ENCODE data around the gene PMAIP1. TPM values are rescaled to one million over a fixed set of nuclear protein-coding genes. Genes with fewer than 3 reads are reported as not detected.
A peak's percentile ranks its signal among the peaks of the same experiment; 100 is the strongest.

The PMAIP1 gene
- total and polyA plus RNA-seq, 12 donors = 0.18 to 1.8 (median 0.35) TPM; not detected in 3

DNA sequence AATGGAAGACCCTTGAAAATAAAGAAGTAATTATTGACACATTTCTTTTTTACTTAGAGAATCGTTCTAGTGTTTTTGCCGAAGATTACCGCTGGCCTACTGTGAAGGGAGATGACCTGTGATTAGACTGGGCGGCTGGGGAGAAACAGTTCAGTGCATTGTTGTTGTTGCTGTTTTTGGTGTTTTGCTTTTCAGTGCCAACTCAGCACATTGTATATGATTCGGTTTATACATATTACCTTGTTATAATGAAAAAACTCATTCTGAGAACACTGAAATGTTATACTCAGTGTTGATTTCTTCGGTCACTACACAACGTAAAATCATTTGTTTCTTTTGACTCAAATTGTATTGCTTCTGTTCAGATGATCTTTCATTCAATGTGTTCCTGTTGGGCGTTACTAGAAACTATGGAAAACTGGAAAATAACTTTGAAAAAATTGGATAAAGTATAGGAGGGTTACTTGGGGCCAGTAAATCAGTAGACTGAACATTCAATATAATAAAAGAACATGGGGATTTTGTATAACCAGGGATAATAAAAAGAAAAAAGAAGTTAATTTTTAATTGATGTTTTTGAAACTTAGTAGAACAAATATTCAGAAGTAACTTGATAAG, 3.3 kb downstream of the PMAIP1 start:
- 86 to 95% methylated on average over 8 of the region's 8 CpGs for WGBS, 2 donors
- H3K36me3 ChIP-seq = no peaks in the 10 kb centered on the region
- no peak for ATAC-seq
- H3K27me3 ChIP-seq = peaks cover 0 to 98% (median 46%) of the 10 kb centered on the region in 7 donors
- TF ChIP-seq, protein P1, sequence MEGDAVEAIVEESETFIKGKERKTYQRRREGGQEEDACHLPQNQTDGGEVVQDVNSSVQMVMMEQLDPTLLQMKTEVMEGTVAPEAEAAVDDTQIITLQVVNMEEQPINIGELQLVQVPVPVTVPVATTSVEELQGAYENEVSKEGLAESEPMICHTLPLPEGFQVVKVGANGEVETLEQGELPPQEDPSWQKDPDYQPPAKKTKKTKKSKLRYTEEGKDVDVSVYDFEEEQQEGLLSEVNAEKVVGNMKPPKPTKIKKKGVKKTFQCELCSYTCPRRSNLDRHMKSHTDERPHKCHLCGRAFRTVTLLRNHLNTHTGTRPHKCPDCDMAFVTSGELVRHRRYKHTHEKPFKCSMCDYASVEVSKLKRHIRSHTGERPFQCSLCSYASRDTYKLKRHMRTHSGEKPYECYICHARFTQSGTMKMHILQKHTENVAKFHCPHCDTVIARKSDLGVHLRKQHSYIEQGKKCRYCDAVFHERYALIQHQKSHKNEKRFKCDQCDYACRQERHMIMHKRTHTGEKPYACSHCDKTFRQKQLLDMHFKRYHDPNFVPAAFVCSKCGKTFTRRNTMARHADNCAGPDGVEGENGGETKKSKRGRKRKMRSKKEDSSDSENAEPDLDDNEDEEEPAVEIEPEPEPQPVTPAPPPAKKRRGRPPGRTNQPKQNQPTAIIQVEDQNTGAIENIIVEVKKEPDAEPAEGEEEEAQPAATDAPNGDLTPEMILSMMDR (IDR thresholded peaks at IDR 0.05) = no peak
- H3K27ac ChIP-seq = no peak overlapping the region
- intact Hi-C loops (cut with DNase I) = no loop called here
- no peak overlapping the region for H3K4me3 ChIP-seq
- DNase-seq = no peak
- H3K4me1 ChIP-seq = peaks cover 3 to 60% (median 18%) of the 10 kb centered on the region in 9 donors
- H3K9me3 ChIP-seq = no peaks in the 10 kb centered on the region

DNA sequence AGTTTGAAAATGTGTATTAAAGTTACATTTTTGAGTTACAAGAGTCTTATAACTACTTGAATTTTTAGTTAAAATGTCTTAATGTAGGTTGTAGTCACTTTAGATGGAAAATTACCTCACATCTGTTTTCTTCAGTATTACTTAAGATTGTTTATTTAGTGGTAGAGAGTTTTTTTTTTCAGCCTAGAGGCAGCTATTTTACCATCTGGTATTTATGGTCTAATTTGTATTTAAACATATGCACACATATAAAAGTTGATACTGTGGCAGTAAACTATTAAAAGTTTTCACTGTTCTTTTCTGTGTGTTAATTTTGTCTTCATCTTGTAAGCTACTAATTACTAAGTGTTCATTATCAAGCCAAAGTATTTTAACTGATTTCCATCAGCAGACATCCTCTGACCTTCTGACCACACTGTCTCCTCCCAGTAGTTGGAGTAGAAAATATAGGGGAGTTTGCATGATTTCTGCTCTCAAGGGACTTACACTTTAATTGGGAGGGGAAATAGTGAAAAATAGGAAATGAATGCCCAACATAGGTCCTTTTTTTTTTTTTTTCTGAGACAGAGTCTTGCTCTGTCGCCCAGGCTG, 4.3 kb downstream of the PMAIP1 start:
- Histone ChIP-seq H3K27ac (peak overlapping the region in 5 of 10 donors; percentile 7 to 81 (median 60)), H3K4me1 (peaks cover 3 to 63% (median 17%) of the 10 kb centered on the region in 9 donors)
- 58 to 65% methylated on average over 1 of the region's 1 CpG for WGBS, 2 donors

DNA sequence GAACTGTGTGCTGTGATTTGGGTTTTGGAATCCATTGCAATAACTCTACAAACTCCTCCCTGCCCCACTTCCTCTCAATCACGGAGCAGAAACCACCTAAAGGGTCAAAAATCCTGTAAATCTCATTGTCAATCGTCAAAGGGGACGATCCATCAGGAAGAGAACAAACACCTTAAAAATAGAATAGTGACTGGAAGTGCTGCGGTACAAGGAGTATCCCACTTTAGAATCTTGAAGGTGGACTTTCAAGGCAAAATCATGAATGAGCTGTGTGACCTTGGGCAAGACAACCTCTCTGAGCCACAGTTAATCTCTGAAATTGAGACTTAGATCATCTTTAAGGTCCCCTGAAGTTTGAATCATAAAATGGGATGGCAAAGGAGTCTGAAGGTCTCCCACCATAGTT, 5.9 kb downstream of the PMAIP1 start:
- peaks cover 0 to 64% (median 7%) of the 10 kb centered on the region in 9 donors for H3K4me1 ChIP-seq
- TF ChIP-seq, protein P1 (IDR thresholded peaks at IDR 0.05) = no peak
- intact Hi-C loops (cut with DNase I) = no loop called here
- no peaks in the 10 kb centered on the region for H3K36me3 ChIP-seq
- DNase-seq = no peak
- no peak overlapping the region for H3K27ac ChIP-seq
- 51 to 52% methylated on average over 4 of the region's 4 CpGs for WGBS, 2 donors
- peaks cover 0 to 98% (median 48%) of the 10 kb centered on the region in 7 donors for H3K27me3 ChIP-seq
- no peak for ATAC-seq
- H3K9me3 ChIP-seq = no peaks in the 10 kb centered on the region
- H3K4me3 ChIP-seq = no peak overlapping the region

More for the DNA sequence above, 4.3 kb downstream of the PMAIP1 start:
- no peak for DNase-seq
- peaks cover 0 to 98% (median 50%) of the 10 kb centered on the region in 7 donors for H3K27me3 ChIP-seq
- TF ChIP-seq, protein P1 (IDR thresholded peaks at IDR 0.05) = no peak
- intact Hi-C loops (cut with DNase I) = no loop called here
- H3K4me3 ChIP-seq = no peak overlapping the region
- no peak for ATAC-seq
- no peaks in the 10 kb centered on the region for H3K36me3 ChIP-seq
- no peaks in the 10 kb centered on the region for H3K9me3 ChIP-seq

DNA sequence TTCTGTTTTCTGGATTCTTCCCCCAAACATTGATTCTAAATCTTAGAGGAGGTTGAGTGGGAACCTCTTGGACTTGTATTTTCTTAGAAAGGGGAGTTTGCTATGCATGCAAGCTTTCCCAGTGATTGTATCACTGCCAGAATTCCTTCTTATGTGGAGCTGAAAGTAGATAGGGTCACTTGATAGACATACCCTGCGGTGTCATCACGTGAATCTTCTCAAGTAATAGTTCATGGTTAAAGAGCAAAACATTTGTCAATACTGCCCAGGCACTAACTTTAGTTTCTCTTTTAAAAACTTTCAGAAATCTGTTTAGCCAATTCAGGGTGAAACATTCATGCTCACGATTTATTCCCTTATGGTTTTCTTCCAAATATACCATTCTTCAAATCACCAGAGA, 6.4 kb downstream of the PMAIP1 start:
- Histone ChIP-seq H3K27ac (no peak overlapping the region), H3K36me3 (no peaks in the 10 kb centered on the region), H3K4me1 (peaks cover 0 to 65% (median 7%) of the 10 kb centered on the region in 9 donors), H3K27me3 (peaks cover 0 to 94% (median 42%) of the 10 kb centered on the region in 7 donors), H3K4me3 (no peak overlapping the region), H3K9me3 (no peaks in the 10 kb centered on the region)
- ATAC-seq (no peak), DNase-seq (no peak)
- intact Hi-C loops (cut with DNase I) = no loop called here
- TF ChIP-seq, protein P1 (IDR thresholded peaks at IDR 0.05) = no peak
- 69 to 73% methylated on average over 3 of the region's 3 CpGs for WGBS, 2 donors

Measured in heart right ventricle (tissue), 16 donors.